K562 (cell line): ENCODE data around the gene ZMYND19. TPM values are rescaled to one million over a fixed set of nuclear protein-coding genes. Genes with fewer than 3 reads are reported as not detected.

Source experiments
- CHD1 ChIP-seq: fragments of 200-600 bp; sonication (generic); IDR thresholded peaks from one replicate; pipeline ENCODE4 v1.6.1; 2012; ENCODE audit warnings: mild to moderate bottlenecking, moderate library complexity, low read length, inconsistent platforms
- E2F8 ChIP-seq: fragments of 450-650 bp; IDR thresholded peaks from 2 replicates; pipeline ENCODE4 v1.7.1; 2018; ENCODE audit warnings: mild to moderate bottlenecking, low read depth; ENCODE audit not compliant: partially characterized antibody
- ELF4 ChIP-seq: fragments of 450-650 bp; formaldehyde crosslinking; IDR thresholded peaks from 2 replicates; pipeline ENCODE4 v1.4.0; 2022; ENCODE audit warnings: missing genetic modification characterization
- GATAD2A ChIP-seq: fragments of 450-650 bp; IDR thresholded peaks from 2 replicates; pipeline ENCODE4 v1.6.1; 2017
- HMG20A ChIP-seq: fragments of 450-650 bp; formaldehyde crosslinking; conservative IDR thresholded peaks from 2 replicates; pipeline ENCODE4 v1.4.0; 2020; ENCODE audit warnings: mild to moderate bottlenecking, mixed read lengths
- HNRNPLL ChIP-seq: fragments of 200-400 bp; formaldehyde crosslinking; IDR thresholded peaks from 2 replicates; pipeline ENCODE4 v1.6.1; 2017; ENCODE audit warnings: low read length, low read depth, mild to moderate bottlenecking; ENCODE audit not compliant: poor library complexity, severe bottlenecking
- MED1 ChIP-seq: sonication (generic); formaldehyde crosslinking; IDR thresholded peaks from 2 replicates; pipeline ENCODE4 v1.8.1; 2023; ENCODE audit warnings: missing genetic modification reagents, borderline replicate concordance
- NCOR1 ChIP-seq: fragments of 450-650 bp; IDR thresholded peaks from 2 replicates; pipeline ENCODE4 v1.6.1; 2016; ENCODE audit warnings: mild to moderate bottlenecking, moderate library complexity
- PML ChIP-seq: IDR thresholded peaks from 2 replicates; pipeline ENCODE4 v1.6.1; 2012; ENCODE audit warnings: low read length, inconsistent platforms
- POLR2A ChIP-seq: fragments of 450-650 bp; conservative IDR thresholded peaks from 2 replicates; pipeline ENCODE4 v1.6.1; 2016
- POLR2H ChIP-seq: IDR thresholded peaks from 2 replicates; pipeline ENCODE4 v1.6.1; 2016; ENCODE audit warnings: missing genetic modification characterization, low read depth, mild to moderate bottlenecking, control low read depth, missing compliant biosample characterization, moderate library complexity
- SNIP1 ChIP-seq: fragments of 450-650 bp; IDR thresholded peaks from 2 replicates; pipeline ENCODE4 v1.7.1; 2017; ENCODE audit warnings: low read depth, mild to moderate bottlenecking
- SRSF1 ChIP-seq: fragments of 200-400 bp; formaldehyde crosslinking; IDR thresholded peaks from 2 replicates; pipeline ENCODE4 v1.6.1; 2017; ENCODE audit warnings: mild to moderate bottlenecking, low read depth, low read length, moderate library complexity
- SRSF7 ChIP-seq: fragments of 200-400 bp; formaldehyde crosslinking; optimal IDR thresholded peaks from 2 replicates; pipeline ENCODE3; 2017; ENCODE audit warnings: mild to moderate bottlenecking, low read depth, low read length
- ZNF644 ChIP-seq: fragments of 200-800 bp; sonication (Bioruptor generic); IDR thresholded peaks from 2 replicates; pipeline ENCODE4 v1.6.1; 2016; ENCODE audit warnings: low read depth, missing genetic modification characterization, missing compliant biosample characterization
- ZNF766 ChIP-seq: fragments of 200-800 bp; sonication (Bioruptor generic); conservative IDR thresholded peaks from 2 replicates; pipeline ENCODE4 v1.6.1; 2016; ENCODE audit warnings: missing genetic modification characterization, missing compliant biosample characterization
- polyA plus RNA-seq, 8 experiments: library from polyadenylated mRNA; depleted of rRNA in 4 of 8; stranded (reverse) in 5 of 8; unstranded in 3 of 8; fragments of >200 nt; fragmentation: Nextera tagmentation in 2 of 8; fragmentation: Illumina TruSeq in 1 of 8; extraction: Ambion mirVana in 2 of 8; extraction: Trizol in 1 of 8; gene quantifications; 2 replicates each; pipeline versions ENCODE4 v1.2.1 to v1.2.3, GENCODE V29; 2011 to 2014; ENCODE audit warnings: inconsistent platforms in 1 of 8, missing spikeins in 1 of 8
- total RNA-seq, 7 experiments: library from RNA; depleted of rRNA in 6 of 7; stranded (reverse); fragments of >200 nt in 6 of 7; fragmentation: Illumina TruSeq in 2 of 7; extraction: Trizol in 2 of 7; gene quantifications; 2 replicates each; pipeline versions ENCODE4 v1.2.1 to v1.2.3, GENCODE V29; 2011 to 2021; ENCODE audit warnings: low replicate concordance in 1 of 7
- TF ChIP-seq, protein P1 (sequence below): fragments of 150-350 bp; IDR thresholded peaks from 2 replicates; pipeline ENCODE4 v1.6.1; 2014; ENCODE audit warnings: low read depth, mild to moderate bottlenecking, low read length, borderline replicate concordance

The ZMYND19 gene
- total and polyA plus RNA-seq, 9 of the 15 experiments (the other 6 are each of a cell fraction or from before 2014, with no cell fraction given) = 1.0 to 86.7 (median 44.0) TPM

DNA sequence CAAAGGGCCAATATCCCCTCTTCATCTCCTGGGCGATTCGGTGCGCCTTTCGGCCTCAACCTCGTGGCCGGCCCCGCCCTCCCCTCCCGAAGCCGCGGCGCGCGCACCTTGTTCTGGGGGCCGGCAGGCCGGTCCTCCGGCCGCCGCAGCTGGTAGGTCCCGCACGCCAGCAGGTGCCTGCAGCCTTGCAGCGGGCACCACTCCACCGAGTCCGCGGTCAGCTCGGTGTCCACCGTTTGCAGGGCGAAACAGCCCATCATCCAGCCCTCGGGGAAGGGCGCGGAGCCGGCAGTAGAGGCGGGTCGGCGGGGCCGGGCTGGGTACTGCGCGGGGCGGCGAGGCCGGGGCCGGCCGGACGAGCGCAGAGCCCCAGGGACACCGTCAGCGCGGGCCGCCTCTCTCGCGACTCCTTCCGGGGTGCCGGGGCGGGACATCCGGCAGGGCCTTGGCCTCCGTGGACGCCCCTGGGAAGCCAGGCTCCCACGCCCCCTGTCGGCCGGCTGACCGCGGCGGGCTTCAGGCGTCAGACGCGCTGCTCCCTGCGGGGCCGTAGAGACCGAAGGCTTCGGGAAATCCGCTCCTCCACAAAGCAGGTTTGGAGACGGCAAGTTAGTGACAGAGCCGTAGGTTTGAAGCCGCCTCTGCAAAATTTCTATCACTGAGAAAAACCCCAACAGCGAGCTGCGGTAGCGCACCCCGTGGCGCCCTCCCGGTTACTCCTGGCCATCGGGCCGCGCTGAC, 11.6 kb downstream of the ZMYND19 start, which contains the start of gene DPH7 (continued):
- TF ChIP-seq HNRNPLL = peak; percentile 55
- no peak for TF ChIP-seq HMG20A (CRISPR knock-in tag)
- peak; percentile 86 for TF ChIP-seq E2F8
- peak; percentile 45; the same call in 1 of the 2 replicates for TF ChIP-seq NCOR1
- peak; percentile 80 for TF ChIP-seq CHD1
- TF ChIP-seq, protein P1, sequence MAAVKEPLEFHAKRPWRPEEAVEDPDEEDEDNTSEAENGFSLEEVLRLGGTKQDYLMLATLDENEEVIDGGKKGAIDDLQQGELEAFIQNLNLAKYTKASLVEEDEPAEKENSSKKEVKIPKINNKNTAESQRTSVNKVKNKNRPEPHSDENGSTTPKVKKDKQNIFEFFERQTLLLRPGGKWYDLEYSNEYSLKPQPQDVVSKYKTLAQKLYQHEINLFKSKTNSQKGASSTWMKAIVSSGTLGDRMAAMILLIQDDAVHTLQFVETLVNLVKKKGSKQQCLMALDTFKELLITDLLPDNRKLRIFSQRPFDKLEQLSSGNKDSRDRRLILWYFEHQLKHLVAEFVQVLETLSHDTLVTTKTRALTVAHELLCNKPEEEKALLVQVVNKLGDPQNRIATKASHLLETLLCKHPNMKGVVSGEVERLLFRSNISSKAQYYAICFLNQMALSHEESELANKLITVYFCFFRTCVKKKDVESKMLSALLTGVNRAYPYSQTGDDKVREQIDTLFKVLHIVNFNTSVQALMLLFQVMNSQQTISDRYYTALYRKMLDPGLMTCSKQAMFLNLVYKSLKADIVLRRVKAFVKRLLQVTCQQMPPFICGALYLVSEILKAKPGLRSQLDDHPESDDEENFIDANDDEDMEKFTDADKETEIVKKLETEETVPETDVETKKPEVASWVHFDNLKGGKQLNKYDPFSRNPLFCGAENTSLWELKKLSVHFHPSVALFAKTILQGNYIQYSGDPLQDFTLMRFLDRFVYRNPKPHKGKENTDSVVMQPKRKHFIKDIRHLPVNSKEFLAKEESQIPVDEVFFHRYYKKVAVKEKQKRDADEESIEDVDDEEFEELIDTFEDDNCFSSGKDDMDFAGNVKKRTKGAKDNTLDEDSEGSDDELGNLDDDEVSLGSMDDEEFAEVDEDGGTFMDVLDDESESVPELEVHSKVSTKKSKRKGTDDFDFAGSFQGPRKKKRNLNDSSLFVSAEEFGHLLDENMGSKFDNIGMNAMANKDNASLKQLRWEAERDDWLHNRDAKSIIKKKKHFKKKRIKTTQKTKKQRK = no peak
- peak; percentile 87 for TF ChIP-seq POLR2A
- TF ChIP-seq MED1 (CRISPR knock-in tag) = no peak
- peak; percentile 55 for TF ChIP-seq PML
- no peak for TF ChIP-seq ELF4 (CRISPR knock-in tag)
- TF ChIP-seq GATAD2A = no peak
- 0 out of 2 replicates have a peak, but pooled peaks have one; percentile 25 for TF ChIP-seq ZNF644 (tag)
- peak; percentile 65 for TF ChIP-seq SRSF7
- TF ChIP-seq SNIP1 = peak; percentile 72; the same call in 1 of the 2 replicates
- TF ChIP-seq POLR2H (tag) = peak; percentile 69
- TF ChIP-seq SRSF1 = 0 out of 2 replicates have a peak, but pooled peaks have one; percentile 21
- 0 out of 2 replicates have a peak, but pooled peaks have one; percentile 23 for TF ChIP-seq ZNF766 (CRISPR knock-in tag)
